Measurements from ENCODE around the gene ZNF689.

Gene ZNF689

GRCh38 chr16:30553393-30553899 lies 56.7 kb downstream of the ZNF689 start:
- POLR2A ChIA-PET, result interaction anchor here (0.7 kb wide), 1 partner anchor 12 kb away, joined by 3 read pairs; no protein-coding TSS in a partner anchor
- H3K4me3 ChIP-seq (ENCODE audit: low read depth, low read length), result no peak overlapping the region
- no peak for DNase-seq (ENCODE audit: low read depth, low spot score)
- CTCF ChIA-PET, result interaction anchor here (2.0 kb wide), 1 partner anchor 18 kb away, joined by 7 read pairs; no protein-coding TSS in a partner anchor
- no peak for TF ChIP-seq CTCF (IDR thresholded peaks at IDR 0.05; ENCODE audit: insufficient read depth, low read length, missing control alignments)

GRCh38 chr16:30552956-30553355 lies 57.2 kb downstream of the ZNF689 start:
- H3K4me3 ChIP-seq (ENCODE audit: low read depth, low read length), result no peak overlapping the region
- POLR2A ChIA-PET, result interaction anchor here (0.7 kb wide), 1 partner anchor 12 kb away, joined by 3 read pairs; no protein-coding TSS in a partner anchor
- CTCF ChIA-PET, result interaction anchor here (2.0 kb wide), 1 partner anchor 17 kb away, joined by 7 read pairs; no protein-coding TSS in a partner anchor
- TF ChIP-seq CTCF (IDR thresholded peaks at IDR 0.05; ENCODE audit: insufficient read depth, low read length, missing control alignments), result no peak
- no peak for DNase-seq (ENCODE audit: low read depth, low spot score)
